22Rv1 (cell line): ENCODE measurements around the gene FAM107A.

ENCODE experiments used
- H3K27ac ChIP-seq: fragments of 450-650 bp; 2 replicates; pipeline ENCODE4 v1.5.1; 2017
- CTCF ChIP-seq: fragments of 450-650 bp; IDR thresholded peaks from 2 replicates; pipeline ENCODE4 v1.5.1; 2017; ENCODE audit warnings: mild to moderate bottlenecking
- ZFX ChIP-seq: fragments of 450-650 bp; IDR thresholded peaks from 2 replicates; pipeline ENCODE4 v1.6.1; 2017; ENCODE audit warnings: antibody characterized with exemption, borderline replicate concordance

Gene FAM107A

GRCh38 chr3:58560771-58561311 is 16.4 kb downstream of the FAM107A start:
- no peak for TF ChIP-seq ZFX
- TF ChIP-seq CTCF, result peak; percentile 7; the same call in 1 of the 2 replicates
- no peak overlapping the region for H3K27ac ChIP-seq

GRCh38 chr3:58559586-58559985 is 17.6 kb downstream of the FAM107A start:
- TF ChIP-seq ZFX (no peak), CTCF (no peak)
- H3K27ac ChIP-seq, result no peak overlapping the region

GRCh38 chr3:58557491-58557890 is 19.7 kb downstream of the FAM107A start:
- TF ChIP-seq ZFX (no peak), CTCF (no peak)
- no peak overlapping the region for H3K27ac ChIP-seq

- H3K27ac ChIP-seq, result no peak overlapping the region
- TF ChIP-seq CTCF, result no peak
- no peak for TF ChIP-seq ZFX
Observed at GRCh38 chr3:58556761-58557221, 20.4 kb downstream of the FAM107A start.

GRCh38 chr3:58556001-58556400 is 21.2 kb downstream of the FAM107A start:
- no peak for TF ChIP-seq CTCF
- TF ChIP-seq ZFX, result no peak
- no peak overlapping the region for H3K27ac ChIP-seq

GRCh38 chr3:58555203-58555602 is 22.0 kb downstream of the FAM107A start:
- TF ChIP-seq ZFX, result no peak
- no peak for TF ChIP-seq CTCF

GRCh38 chr3:58553003-58553402 is 24.2 kb downstream of the FAM107A start:
- no peak overlapping the region for H3K27ac ChIP-seq
- no peak for TF ChIP-seq CTCF
- no peak for TF ChIP-seq ZFX

More at GRCh38 chr3:58555203-58555602, 22.0 kb downstream of the FAM107A start:
- H3K27ac ChIP-seq, result no peak overlapping the region
